H1 (cell line): Measurements from ENCODE around the gene WWP2. TPM values are rescaled to one million over a fixed set of nuclear protein-coding genes. Genes with fewer than 3 reads are reported as not detected.
"Not testable (repeated sequence)": the region's sequence is repeated elsewhere in the genome, so short reads cannot be mapped to it uniquely, and the experiment has no call there.

Experiments used
- CTCF ChIA-PET: fragments of 300-600 bp; sonication (Branson Sonifier 250); formaldehyde crosslinking; loops from one replicate; lab custom pipeline; 2021; ENCODE audit not compliant: partially characterized antibody; lab: Charles Lee
- POLR2A ChIA-PET: fragments of 300-600 bp; sonication (Branson Sonifier 250); formaldehyde crosslinking; loops from one replicate; lab custom pipeline; 2021; ENCODE audit warnings: inconsistent platforms; ENCODE audit not compliant: partially characterized antibody; lab: Charles Lee
- DNase-seq, 2 experiments: peaks; one replicate each; pipeline versions ENCODE4 v3.0.0 to v3.0.0-alpha.2; 2010 to 2022; ENCODE audit warnings: low spot score in 2 of 2, low read depth in 1 of 2, mixed read lengths in 1 of 2
- FAIRE-seq: peaks from 2 replicates; lab custom pipeline; 2011; peaks lifted over from hg19 to GRCh38; lab: Jason Lieb, UNC
- H2AFZ ChIP-seq: 2 replicates; pipeline ENCODE4 v1.8.1; 2012; ENCODE audit warnings: low read length, inconsistent platforms
- H2AK5ac ChIP-seq: 2 replicates; pipeline ENCODE4 v1.6.1; 2013; ENCODE audit warnings: low read depth, low read length
- H2BK120ac ChIP-seq: replicated peaks from 2 replicates; pipeline ENCODE3; 2013; ENCODE audit warnings: low read depth, low read length, inconsistent platforms
- H2BK12ac ChIP-seq: 2 replicates; pipeline ENCODE4 v1.6.1; 2013; ENCODE audit warnings: low read depth, low read length
- H2BK15ac ChIP-seq: 2 replicates; pipeline ENCODE4 v1.6.1; 2013; ENCODE audit warnings: low read length
- H2BK20ac ChIP-seq: 2 replicates; pipeline ENCODE4 v1.6.1; 2013; ENCODE audit warnings: low read length
- H2BK5ac ChIP-seq: 2 replicates; pipeline ENCODE4 v1.6.1; 2013; ENCODE audit warnings: low read depth, low read length
- H3K14ac ChIP-seq: 2 replicates; pipeline ENCODE4 v1.6.1; 2013; ENCODE audit warnings: inconsistent platforms; ENCODE audit not compliant: insufficient read length
- H3K18ac ChIP-seq: 2 replicates; pipeline ENCODE4 v1.6.1; 2013; ENCODE audit warnings: low read length; ENCODE audit errors: extremely low read depth
- H3K23ac ChIP-seq: 2 replicates; pipeline ENCODE4 v1.6.1; 2013; ENCODE audit warnings: inconsistent platforms; ENCODE audit not compliant: insufficient read length
- H3K23me2 ChIP-seq: 2 replicates; pipeline ENCODE4 v1.6.1; 2013; ENCODE audit warnings: low read depth, low read length
- H3K27ac ChIP-seq: 2 replicates; pipeline ENCODE4 v1.6.1; 2011; ENCODE audit warnings: low read depth, low read length, inconsistent platforms
- H3K27me3 ChIP-seq, 4 experiments: replicated peaks in 1 of 4; 1 replicate in 1 of 4; 2 replicates in 3 of 4; pipeline versions ENCODE4 v1.6.1 to v1.8.1; 2011 to 2013; ENCODE audit warnings: low read length in 3 of 4, mild to moderate bottlenecking in 3 of 4, inconsistent platforms in 2 of 4, mixed read lengths in 2 of 4, moderate library complexity in 1 of 4; ENCODE audit not compliant: control insufficient read depth in 3 of 4, insufficient read depth in 3 of 4; ENCODE audit errors: extremely low read depth in 1 of 4
- H3K36me3 ChIP-seq, 4 experiments: 2 replicates each; pipeline versions ENCODE4 v1.6.1 to v1.8.1; 2011 to 2013; ENCODE audit warnings: mild to moderate bottlenecking in 4 of 4, low read length in 3 of 4, moderate library complexity in 2 of 4, control low read depth in 1 of 4, inconsistent platforms in 1 of 4; ENCODE audit not compliant: insufficient read depth in 4 of 4, control insufficient read depth in 2 of 4
- H3K4ac ChIP-seq: replicated peaks from 2 replicates; pipeline ENCODE3; 2013; ENCODE audit warnings: low read length, low read depth, mixed read lengths, inconsistent platforms; ENCODE audit not compliant: insufficient read length
- H3K4me1 ChIP-seq, 4 experiments: replicated peaks in 1 of 4; 1 replicate in 1 of 4; 2 replicates in 3 of 4; pipeline versions ENCODE4 v1.6.1 to v1.8.1; 2011 to 2013; ENCODE audit warnings: low read length in 3 of 4, inconsistent platforms in 2 of 4, mixed read lengths in 1 of 4; ENCODE audit not compliant: insufficient read depth in 4 of 4, control insufficient read depth in 3 of 4
- H3K4me2 ChIP-seq, 2 experiments: 2 replicates each; pipeline versions ENCODE4 v1.6.1 to v1.8.1; 2011 to 2013; ENCODE audit warnings: low read depth in 2 of 2, low read length in 2 of 2, control low read depth in 1 of 2, inconsistent platforms in 1 of 2, mild to moderate bottlenecking in 1 of 2; ENCODE audit not compliant: insufficient read depth in 1 of 2
- H3K4me3 ChIP-seq, 4 experiments: fragments of 200-600, 300-600 bp in 1 of 4; sonication (generic), shearing (Covaris generic), sonication (Bioruptor Twin) in 1 of 4; 2 replicates each; pipeline versions ENCODE4 v1.5.1 to v1.8.1; 2011 to 2016; ENCODE audit warnings: low read length in 4 of 4, low read depth in 3 of 4, control low read depth in 2 of 4, inconsistent platforms in 2 of 4, mild to moderate bottlenecking in 2 of 4, mixed read lengths in 1 of 4, moderate library complexity in 1 of 4; ENCODE audit not compliant: insufficient read depth in 2 of 4; ENCODE audit errors: extremely low read depth in 1 of 4
- H3K56ac ChIP-seq: replicated peaks from 2 replicates; pipeline ENCODE3; 2013; ENCODE audit warnings: low read depth, mild to moderate bottlenecking, mixed read lengths, low read length, inconsistent platforms; ENCODE audit not compliant: insufficient read length
- H3K79me1 ChIP-seq: 2 replicates; pipeline ENCODE4 v1.6.1; 2013; ENCODE audit warnings: low read depth, low read length, control low read depth
- H3K79me2 ChIP-seq, 2 experiments: 2 replicates each; pipeline versions ENCODE4 v1.6.1 to v1.8.1; 2012 to 2013; ENCODE audit warnings: low read length in 2 of 2, mild to moderate bottlenecking in 2 of 2, inconsistent platforms in 1 of 2; ENCODE audit not compliant: insufficient read depth in 2 of 2, control insufficient read depth in 1 of 2
- H3K9ac ChIP-seq, 4 experiments: replicated peaks in 1 of 4; 1 replicate in 1 of 4; 2 replicates in 3 of 4; pipeline versions ENCODE4 v1.6.1 to v1.8.1; 2011 to 2013; ENCODE audit warnings: low read depth in 3 of 4, low read length in 3 of 4, control low read depth in 2 of 4, mild to moderate bottlenecking in 2 of 4, moderate library complexity in 2 of 4, inconsistent platforms in 1 of 4; ENCODE audit errors: extremely low read depth in 1 of 4
- H3K9me3 ChIP-seq, 2 experiments: 2 replicates each; pipeline versions ENCODE4 v1.6.1 to v1.8.1; 2012 to 2013; ENCODE audit warnings: mild to moderate bottlenecking in 2 of 2, moderate library complexity in 2 of 2, control low read depth in 1 of 2, inconsistent platforms in 1 of 2, low read depth in 1 of 2, low read length in 1 of 2, mixed read lengths in 1 of 2; ENCODE audit not compliant: insufficient read depth in 2 of 2
- H4K20me1 ChIP-seq, 2 experiments: replicated peaks in 1 of 2; 2 replicates each; pipeline versions ENCODE3 to v1.8.1; 2011 to 2013; ENCODE audit warnings: inconsistent platforms in 2 of 2, low read length in 2 of 2, mild to moderate bottlenecking in 1 of 2; ENCODE audit not compliant: insufficient read depth in 2 of 2, control insufficient read depth in 1 of 2
- H4K5ac ChIP-seq: 2 replicates; pipeline ENCODE4 v1.6.1; 2013; ENCODE audit warnings: low read length, low read depth, mixed read lengths, inconsistent platforms; ENCODE audit not compliant: insufficient read length
- H4K8ac ChIP-seq: 2 replicates; pipeline ENCODE4 v1.8.0; 2013; ENCODE audit warnings: mild to moderate bottlenecking, moderate library complexity, low read length, inconsistent platforms; ENCODE audit not compliant: insufficient read depth; ENCODE audit errors: extremely low read depth
- H4K91ac ChIP-seq: replicated peaks from 2 replicates; pipeline ENCODE3; 2013; ENCODE audit warnings: low read length, mixed read lengths, inconsistent platforms; ENCODE audit not compliant: insufficient read length
- CREB1 ChIP-seq: IDR thresholded peaks from 2 replicates; pipeline ENCODE4 v1.6.1; 2012; ENCODE audit warnings: inconsistent platforms
- JUN ChIP-seq: IDR thresholded peaks from 2 replicates; pipeline ENCODE4 v1.6.1; 2011; ENCODE audit warnings: low read depth, mild to moderate bottlenecking, improper control_type of control experiment, low read length
- JUND ChIP-seq: IDR thresholded peaks from 2 replicates; pipeline ENCODE4 v1.6.1; 2011; ENCODE audit warnings: mild to moderate bottlenecking, improper control_type of control experiment, low read length
- POLR2AphosphoS5 ChIP-seq: IDR thresholded peaks from 2 replicates; pipeline ENCODE4 v1.6.1; 2011; ENCODE audit warnings: low read depth, low read length
- SP1 ChIP-seq: IDR thresholded peaks from 2 replicates; pipeline ENCODE4 v1.6.1; 2011; ENCODE audit warnings: low read depth, low read length
- TEAD4 ChIP-seq: IDR thresholded peaks from 2 replicates; pipeline ENCODE4 v1.6.1; 2012; ENCODE audit warnings: low read depth, low read length, inconsistent platforms, mixed read lengths
- WGBS, 2 experiments: shearing (Covaris generic) in 1 of 2; methylation state at CpG; one replicate each; pipeline versions ENCODE4 v1.1.6 to v1.1.7; 2013 to 2015; ENCODE audit warnings: low lambda C conversion rate in 2 of 2, mixed read lengths in 2 of 2, inconsistent platforms in 1 of 2, low coverage in 1 of 2, missing lambda C conversion rate in 1 of 2; ENCODE audit not compliant: insufficient replicate concordance in 2 of 2, insufficient coverage in 1 of 2, insufficient read length in 1 of 2; ENCODE audit errors: extremely low coverage in 1 of 2, missing lambda C conversion rate in 1 of 2; 5-methylcytosine and 5-hydroxymethylcytosine counted together
- polyA plus RNA-seq, 7 experiments: library from polyadenylated mRNA; depleted of rRNA in 3 of 7; stranded (reverse) in 5 of 7; unstranded in 2 of 7; fragments of >200 nt in 5 of 7; fragments of 200-250 nt in 2 of 7; gene quantifications; 1 replicate in 5 of 7; 2 replicates in 1 of 7; 4 replicates in 1 of 7; pipeline versions ENCODE4 v1.2.1 to v1.2.3, GENCODE V29; 2011 to 2013; ENCODE audit warnings: missing spikeins in 2 of 7, mixed read lengths in 2 of 7
- total RNA-seq: library from RNA; stranded (reverse); fragmentation: NEBNext Ultra II Directional; extraction: Animal tissue kit (Norgen Biotek cat#: 25700); gene quantifications from 2 replicates; pipeline ENCODE4 v1.2.1, GENCODE V29; 2021

The WWP2 gene
- total and polyA plus RNA-seq, 2 of the 8 experiments (the other 6 are each of a cell fraction or from before 2014, with no cell fraction given): 14.1 to 42.2 TPM

DNA sequence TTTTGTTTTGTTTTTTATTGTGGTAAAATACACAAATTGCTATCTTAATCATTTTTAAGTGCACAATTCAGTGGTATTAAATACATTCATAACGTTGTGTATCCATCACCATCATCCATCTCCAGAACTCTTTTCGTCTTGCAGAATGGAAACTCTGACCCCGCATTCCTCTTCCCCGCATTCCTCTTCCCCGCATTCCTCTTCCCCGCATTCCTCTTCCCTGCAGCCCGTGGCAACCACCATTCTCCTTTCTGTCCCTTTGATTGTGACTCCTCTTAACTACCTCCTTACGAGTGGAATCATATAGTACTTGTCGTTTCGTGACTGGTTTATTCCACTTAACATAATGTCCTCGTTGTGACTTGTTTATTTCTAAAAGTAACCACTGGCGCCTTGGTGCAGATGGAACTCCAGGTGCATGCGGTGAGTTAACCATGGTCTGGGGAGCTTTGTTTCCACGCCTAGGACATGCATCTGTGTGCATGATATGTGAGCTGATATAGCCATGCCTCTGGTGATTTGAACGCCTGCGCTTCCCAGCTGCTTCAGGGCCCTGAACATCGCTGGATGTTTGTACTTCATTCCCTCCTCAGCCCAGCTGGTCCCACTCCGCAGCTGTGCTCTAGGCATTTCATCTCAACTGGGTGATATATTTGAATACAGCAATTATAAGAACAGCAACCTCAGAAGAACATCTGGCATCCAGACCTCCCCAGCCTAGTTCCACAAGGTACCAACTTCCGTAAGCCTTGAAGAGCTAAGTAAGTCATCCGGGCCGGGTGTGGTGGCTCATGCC lies 181.3 kb downstream of the WWP2 start:
- H2BK15ac ChIP-seq, H3K23me2 ChIP-seq, H3K4me1 ChIP-seq, H3K14ac ChIP-seq, H3K9me3 ChIP-seq, H2BK5ac ChIP-seq, H4K5ac ChIP-seq, H3K23ac ChIP-seq, H3K79me2 ChIP-seq, H2AFZ ChIP-seq, H2AK5ac ChIP-seq, H3K27me3 ChIP-seq, H3K79me1 ChIP-seq, H2BK20ac ChIP-seq, H3K18ac ChIP-seq, FAIRE-seq, DNase-seq, H3K4ac ChIP-seq, H4K20me1 ChIP-seq, H4K8ac ChIP-seq, H2BK120ac ChIP-seq, H3K56ac ChIP-seq, H4K91ac ChIP-seq, H3K4me3 ChIP-seq, H3K9ac ChIP-seq: not testable (repeated sequence)
- peaks cover 0 to 10% (median 1%) of the 10 kb centered on the region in 4 experiments; a peak in 2 of 8 replicates for H3K36me3 ChIP-seq
- WGBS, 2 experiments: 74% methylated on average over 15 of the region's 21 CpGs; no CpG with 5 or more reads in 1 of the 2 experiments
- TF ChIP-seq JUN (0 out of 2 replicates have a peak, but pooled peaks have one; percentile 35), JUND (peak; percentile 76; the same call in 1 of the 2 replicates), POLR2AphosphoS5 (0 out of 2 replicates have a peak, but pooled peaks have one; percentile 39), CREB1 (peak; percentile 53), SP1 (peak; percentile 39; the same call in 1 of the 2 replicates), TEAD4 (peak; percentile 98)
- ChIA-PET POLR2A (interaction anchor here (1.3 kb wide), 1 partner anchor 13 kb away, joined by 3 read pairs; no protein-coding TSS in a partner anchor), CTCF (interaction anchor here (0.6 to 5.8 kb wide), 4 partner anchors 13 to 189 kb away, joined by 3 to 44 read pairs (median 5); partner anchors contain the start of gene NOB1)
- H3K4me2 ChIP-seq: peak overlapping the region; percentile 39 to 45; a peak in 3 of 4 replicates
- H3K27ac ChIP-seq: peak overlapping the region; percentile 4; the same call in 1 of the 2 replicates
- peak overlapping the region; percentile 96; the same call in 1 of the 2 replicates for H2BK12ac ChIP-seq
